Upper lobe of left lung (tissue), 4 donors: ENCODE results near the gene VDR.
A peak's percentile ranks its signal among the peaks of the same experiment; 100 is the strongest.

Source experiments
- POLR2A ChIP-seq, 4 donors: fragments of 450-650 bp; IDR thresholded peaks; one replicate each; pipeline ENCODE4 v1.5.1; 2016 to 2017; ENCODE audit warnings: antibody characterized with exemption in 4 of 4, mild to moderate bottlenecking in 2 of 4
- POLR2AphosphoS5 ChIP-seq, 2 donors: sonication (generic); formaldehyde crosslinking; IDR thresholded peaks; one replicate each; pipeline ENCODE4 v1.5.1; 2017; ENCODE audit warnings: antibody characterized with exemption in 2 of 2
- TF ChIP-seq, protein P1 (sequence below), 6 experiments: fragments of 450-650 bp in 4 of 6; fragments of 200-600 bp in 2 of 6; sonication (generic) in 2 of 6; IDR thresholded peaks; one replicate each; pipeline ENCODE4 v1.5.1; 2016 to 2019; ENCODE audit warnings: antibody characterized with exemption in 6 of 6

DNA sequence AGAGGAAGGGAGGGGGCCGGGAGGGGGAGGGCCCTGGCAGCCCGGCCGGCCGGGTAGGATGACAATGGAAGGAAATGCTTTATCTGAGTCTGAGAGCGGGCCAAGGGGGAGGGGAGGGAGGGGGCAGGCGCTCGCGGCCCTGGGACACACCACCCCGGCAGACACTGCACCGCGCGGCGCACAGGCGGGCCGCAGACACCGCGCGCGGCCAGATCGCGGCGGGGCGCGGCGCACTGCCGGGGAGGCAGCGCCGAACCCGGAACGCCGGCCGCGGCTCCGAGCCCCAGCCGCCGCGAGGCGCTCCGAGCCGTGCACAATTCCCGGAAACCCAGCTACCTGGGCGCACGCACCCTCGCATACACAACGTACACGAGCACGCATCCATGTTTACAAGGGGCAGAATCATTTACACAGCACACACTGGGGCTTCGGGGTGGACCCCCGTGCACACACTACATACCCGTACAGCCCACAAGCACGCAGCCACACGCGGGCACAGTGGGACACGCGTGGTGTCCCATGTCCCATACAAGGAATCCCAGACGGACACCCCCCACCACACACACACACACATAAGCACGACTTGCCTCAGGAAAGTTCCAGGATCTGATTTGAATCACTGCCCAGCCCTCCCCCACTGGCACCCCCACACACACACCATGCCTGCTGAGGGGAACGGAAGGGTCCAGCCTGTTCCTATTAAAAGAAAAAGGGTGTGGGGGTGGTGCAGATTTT lies 84.7 kb downstream of the VDR start, which contains the start of gene HDAC7:
- TF ChIP-seq, protein P1, sequence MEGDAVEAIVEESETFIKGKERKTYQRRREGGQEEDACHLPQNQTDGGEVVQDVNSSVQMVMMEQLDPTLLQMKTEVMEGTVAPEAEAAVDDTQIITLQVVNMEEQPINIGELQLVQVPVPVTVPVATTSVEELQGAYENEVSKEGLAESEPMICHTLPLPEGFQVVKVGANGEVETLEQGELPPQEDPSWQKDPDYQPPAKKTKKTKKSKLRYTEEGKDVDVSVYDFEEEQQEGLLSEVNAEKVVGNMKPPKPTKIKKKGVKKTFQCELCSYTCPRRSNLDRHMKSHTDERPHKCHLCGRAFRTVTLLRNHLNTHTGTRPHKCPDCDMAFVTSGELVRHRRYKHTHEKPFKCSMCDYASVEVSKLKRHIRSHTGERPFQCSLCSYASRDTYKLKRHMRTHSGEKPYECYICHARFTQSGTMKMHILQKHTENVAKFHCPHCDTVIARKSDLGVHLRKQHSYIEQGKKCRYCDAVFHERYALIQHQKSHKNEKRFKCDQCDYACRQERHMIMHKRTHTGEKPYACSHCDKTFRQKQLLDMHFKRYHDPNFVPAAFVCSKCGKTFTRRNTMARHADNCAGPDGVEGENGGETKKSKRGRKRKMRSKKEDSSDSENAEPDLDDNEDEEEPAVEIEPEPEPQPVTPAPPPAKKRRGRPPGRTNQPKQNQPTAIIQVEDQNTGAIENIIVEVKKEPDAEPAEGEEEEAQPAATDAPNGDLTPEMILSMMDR (IDR thresholded peaks at IDR 0.05), result peak in 4 of 6 experiments; percentile 18 to 53 (median 34)
- TF ChIP-seq POLR2A (IDR thresholded peaks at IDR 0.05) (peak in 3 of 4 donors; percentile 62 to 86 (median 77)), POLR2AphosphoS5 (IDR thresholded peaks at IDR 0.05) (peak; percentile 34 to 57)
